ENCODE results near the gene TLL2. TPM values are rescaled to one million over a fixed set of nuclear protein-coding genes. Genes with fewer than 3 reads are reported as not detected.

Gene TLL2
- total RNA-seq, 1 donor from 2014 or later, result 0.05 TPM

GRCh38 chr10:96509017-96509641 lies 4.6 kb downstream of the TLL2 start:
- intact Hi-C loops (cut with micrococcal nuclease), result no loop called here

- intact Hi-C loops (cut with micrococcal nuclease), result no loop called here
Measured at GRCh38 chr10:96507044-96507443, 6.7 kb downstream of the TLL2 start.

- intact Hi-C loops (cut with micrococcal nuclease), result no loop called here
Measured at GRCh38 chr10:96505150-96506136, 8.3 kb downstream of the TLL2 start.

GRCh38 chr10:96502561-96503282 lies 11.0 kb downstream of the TLL2 start:
- intact Hi-C loops (cut with micrococcal nuclease), result no loop called here

- intact Hi-C loops (cut with micrococcal nuclease), result no loop called here
Measured at GRCh38 chr10:96501985-96502384, 11.7 kb downstream of the TLL2 start.

GRCh38 chr10:96500519-96500918 lies 13.2 kb downstream of the TLL2 start:
- intact Hi-C loops (cut with micrococcal nuclease), result no loop called here

GRCh38 chr10:96500050-96500449 lies 13.7 kb downstream of the TLL2 start:
- intact Hi-C loops (cut with micrococcal nuclease), result no loop called here

GRCh38 chr10:96497391-96497790 lies 16.3 kb downstream of the TLL2 start:
- intact Hi-C loops (cut with micrococcal nuclease), result no loop called here

GRCh38 chr10:96496281-96496925 lies 17.3 kb downstream of the TLL2 start:
- intact Hi-C loops (cut with micrococcal nuclease), result no loop called here

- intact Hi-C loops (cut with micrococcal nuclease), result no loop called here
Measured at GRCh38 chr10:96495544-96495943, 18.2 kb downstream of the TLL2 start.

- intact Hi-C loops (cut with micrococcal nuclease), result no loop called here
Measured at GRCh38 chr10:96494694-96495093, 19.0 kb downstream of the TLL2 start.

GRCh38 chr10:96493871-96494525 lies 19.7 kb downstream of the TLL2 start:
- intact Hi-C loops (cut with micrococcal nuclease), result no loop called here

GRCh38 chr10:96493254-96493653 lies 20.5 kb downstream of the TLL2 start:
- intact Hi-C loops (cut with micrococcal nuclease), result no loop called here

- intact Hi-C loops (cut with micrococcal nuclease), result no loop called here
Measured at GRCh38 chr10:96491303-96491702, 22.4 kb downstream of the TLL2 start.

GRCh38 chr10:96488161-96488935 lies 25.4 kb downstream of the TLL2 start:
- intact Hi-C loops (cut with micrococcal nuclease), result no loop called here

- intact Hi-C loops (cut with micrococcal nuclease), result no loop called here
Measured at GRCh38 chr10:96482815-96483588, 30.7 kb downstream of the TLL2 start.

GRCh38 chr10:96478355-96478754 lies 35.4 kb downstream of the TLL2 start:
- intact Hi-C loops (cut with micrococcal nuclease), result no loop called here

GRCh38 chr10:96473866-96474265 lies 39.9 kb downstream of the TLL2 start:
- intact Hi-C loops (cut with micrococcal nuclease), result no loop called here

- intact Hi-C loops (cut with micrococcal nuclease), result no loop called here
Measured at GRCh38 chr10:96470116-96470743, 43.5 kb downstream of the TLL2 start.

All from T-helper 2 cell treated with Interferon-gamma antibody and Interleukin-4, amounts not matched to agents 100 ng/mL and 5 ng/mL, for 36 hours (primary cell).